ENCODE results near the gene CAPZA2.

Gene CAPZA2

DNA sequence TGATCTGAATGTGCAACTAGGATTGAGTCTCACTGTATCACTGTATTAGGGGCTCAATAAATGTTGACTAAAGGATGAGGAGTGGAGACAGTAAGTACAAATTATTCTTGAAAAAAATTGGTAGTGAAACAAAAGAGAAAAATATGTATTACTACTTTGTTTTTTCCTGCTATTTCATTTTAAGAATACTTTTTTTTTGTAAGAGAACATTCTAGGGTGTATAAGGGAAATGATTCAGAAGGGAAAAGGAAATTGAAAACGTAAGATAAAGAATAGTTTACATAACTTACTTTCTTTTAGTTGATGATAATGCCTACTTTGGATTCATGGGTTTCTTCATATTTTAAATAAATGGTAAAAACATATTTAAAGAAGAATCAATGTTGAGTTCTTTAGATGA lies 9.6 kb downstream of the CAPZA2 start:
- TF ChIP-seq, protein P1, sequence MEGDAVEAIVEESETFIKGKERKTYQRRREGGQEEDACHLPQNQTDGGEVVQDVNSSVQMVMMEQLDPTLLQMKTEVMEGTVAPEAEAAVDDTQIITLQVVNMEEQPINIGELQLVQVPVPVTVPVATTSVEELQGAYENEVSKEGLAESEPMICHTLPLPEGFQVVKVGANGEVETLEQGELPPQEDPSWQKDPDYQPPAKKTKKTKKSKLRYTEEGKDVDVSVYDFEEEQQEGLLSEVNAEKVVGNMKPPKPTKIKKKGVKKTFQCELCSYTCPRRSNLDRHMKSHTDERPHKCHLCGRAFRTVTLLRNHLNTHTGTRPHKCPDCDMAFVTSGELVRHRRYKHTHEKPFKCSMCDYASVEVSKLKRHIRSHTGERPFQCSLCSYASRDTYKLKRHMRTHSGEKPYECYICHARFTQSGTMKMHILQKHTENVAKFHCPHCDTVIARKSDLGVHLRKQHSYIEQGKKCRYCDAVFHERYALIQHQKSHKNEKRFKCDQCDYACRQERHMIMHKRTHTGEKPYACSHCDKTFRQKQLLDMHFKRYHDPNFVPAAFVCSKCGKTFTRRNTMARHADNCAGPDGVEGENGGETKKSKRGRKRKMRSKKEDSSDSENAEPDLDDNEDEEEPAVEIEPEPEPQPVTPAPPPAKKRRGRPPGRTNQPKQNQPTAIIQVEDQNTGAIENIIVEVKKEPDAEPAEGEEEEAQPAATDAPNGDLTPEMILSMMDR (IDR thresholded peaks at IDR 0.05; ENCODE audit: borderline replicate concordance, insufficient read depth, low read depth, low read length), result no peak
- no peak overlapping the region for H3K4me3 ChIP-seq (ENCODE audit: low read depth, low read length)

DNA sequence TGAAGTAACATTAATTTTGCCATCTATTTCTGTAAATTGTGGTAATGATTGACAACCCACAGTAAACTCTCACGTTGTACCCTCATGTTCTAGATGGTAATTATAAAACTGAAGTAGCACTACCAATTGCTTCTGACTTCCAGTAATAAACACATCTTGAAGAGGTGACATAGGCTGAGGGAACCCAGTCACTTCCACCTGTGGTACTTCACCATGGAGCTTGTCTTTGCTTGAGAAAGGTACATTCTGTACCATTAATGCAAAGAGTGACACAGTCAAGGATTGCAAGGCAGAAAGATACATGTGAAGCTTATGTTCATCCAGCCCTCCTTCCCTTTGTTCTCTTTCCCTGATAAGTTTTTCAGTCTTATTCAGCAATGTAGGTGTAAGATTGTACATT lies 11.2 kb downstream of the CAPZA2 start:
- H3K4me3 ChIP-seq (ENCODE audit: low read depth, low read length), result no peak overlapping the region
- TF ChIP-seq, protein P1 (IDR thresholded peaks at IDR 0.05; ENCODE audit: borderline replicate concordance, insufficient read depth, low read depth, low read length), result no peak

DNA sequence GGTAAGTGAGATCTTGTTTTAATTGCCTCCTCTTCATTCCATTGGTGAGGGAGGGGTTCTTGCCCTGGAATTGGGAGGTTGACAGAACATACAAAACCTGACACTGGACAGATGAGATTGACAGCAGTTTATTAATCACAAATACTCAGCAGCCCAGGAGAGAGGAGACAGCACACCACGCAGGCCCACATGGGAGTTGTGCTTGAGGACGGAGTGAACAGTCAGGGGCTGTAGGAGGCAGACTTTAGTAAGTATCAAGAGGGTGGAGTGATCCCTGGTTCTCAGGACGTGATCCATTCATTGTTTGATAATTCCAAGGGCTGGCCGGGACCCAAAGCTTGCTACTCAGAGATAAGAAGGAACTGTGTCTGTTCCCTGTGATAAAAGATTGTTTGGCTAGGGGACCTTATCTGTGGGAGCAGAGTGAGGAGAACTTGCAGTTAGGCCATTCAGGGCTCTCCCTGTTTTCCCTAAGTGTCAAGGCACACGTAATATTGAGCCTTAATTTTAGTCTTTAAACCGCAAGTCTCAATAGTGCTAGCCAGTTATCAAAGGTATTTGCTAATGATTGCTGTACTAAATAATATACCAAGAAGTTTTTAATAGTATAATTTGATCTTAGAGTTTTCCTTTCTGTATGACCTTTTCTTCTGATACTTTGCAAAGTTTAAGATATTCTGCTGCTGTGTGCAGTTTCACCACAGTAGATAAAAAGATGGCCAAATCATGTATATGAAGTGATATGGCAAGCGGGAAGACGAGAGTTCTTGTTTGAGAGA lies 14.5 kb downstream of the CAPZA2 start:
- no peak overlapping the region for H3K4me3 ChIP-seq (ENCODE audit: low read depth, low read length)
- TF ChIP-seq, protein P1 (IDR thresholded peaks at IDR 0.05; ENCODE audit: borderline replicate concordance, insufficient read depth, low read depth, low read length), result no peak

DNA sequence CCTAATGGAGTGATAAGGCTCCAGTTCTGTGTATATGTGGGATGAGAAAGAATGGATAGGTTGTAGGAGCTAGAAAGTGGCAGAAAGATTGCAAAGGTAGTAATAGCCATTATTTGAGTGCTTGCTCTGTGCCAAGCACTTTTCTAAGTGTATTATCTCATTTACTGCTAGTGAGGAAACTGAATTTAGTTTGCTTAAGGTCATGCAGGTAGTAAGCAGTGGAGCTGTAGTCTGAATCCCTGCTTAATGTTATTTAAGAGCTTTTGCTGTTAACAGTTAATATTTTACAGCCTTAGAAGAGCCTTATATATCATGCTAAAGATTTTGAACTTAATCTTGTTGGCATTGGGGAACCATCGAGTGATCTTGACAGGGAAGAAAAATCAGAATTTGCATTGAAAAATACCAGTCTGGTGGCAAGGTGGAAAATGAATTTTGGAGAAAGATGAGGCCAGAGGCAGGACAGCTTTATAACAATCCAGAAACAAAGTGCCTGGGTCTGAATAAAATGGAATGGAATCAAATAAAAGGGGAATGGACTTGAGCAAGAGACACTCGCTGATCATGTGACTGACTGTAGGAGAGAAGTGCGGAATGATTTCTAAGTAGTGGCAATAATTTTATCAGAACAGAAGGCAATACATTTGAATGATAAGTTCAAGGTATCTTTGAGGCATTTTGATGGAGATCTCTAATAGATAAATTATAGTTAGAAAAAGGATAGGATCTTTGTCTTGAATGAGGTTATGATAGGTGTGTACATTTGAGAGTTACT lies 15.2 kb downstream of the CAPZA2 start:
- H3K4me3 ChIP-seq (ENCODE audit: low read depth, low read length), result no peak overlapping the region
- TF ChIP-seq, protein P1 (IDR thresholded peaks at IDR 0.05; ENCODE audit: borderline replicate concordance, insufficient read depth, low read depth, low read length), result no peak

DNA sequence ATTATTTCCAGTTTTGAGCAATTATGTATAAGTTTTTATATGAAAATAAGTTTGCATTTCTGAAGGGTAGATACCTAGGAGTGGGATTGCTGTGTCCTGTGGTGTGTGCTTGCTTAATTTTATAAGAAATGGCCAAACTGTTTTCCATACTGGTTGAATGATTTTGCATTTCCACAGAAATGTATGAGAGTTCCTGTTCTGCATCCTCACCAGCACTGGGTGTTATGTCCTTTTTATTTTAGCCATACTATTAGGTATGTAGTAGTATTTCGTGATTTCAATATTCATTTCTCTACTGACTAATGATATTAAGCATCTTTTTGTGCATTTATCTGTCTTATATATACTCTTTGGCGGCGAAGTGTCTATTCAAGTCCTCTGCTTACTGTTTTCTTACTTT lies 22.3 kb downstream of the CAPZA2 start:
- TF ChIP-seq, protein P1 (IDR thresholded peaks at IDR 0.05; ENCODE audit: borderline replicate concordance, insufficient read depth, low read depth, low read length), result no peak
- no peak overlapping the region for H3K4me3 ChIP-seq (ENCODE audit: low read depth, low read length)

DNA sequence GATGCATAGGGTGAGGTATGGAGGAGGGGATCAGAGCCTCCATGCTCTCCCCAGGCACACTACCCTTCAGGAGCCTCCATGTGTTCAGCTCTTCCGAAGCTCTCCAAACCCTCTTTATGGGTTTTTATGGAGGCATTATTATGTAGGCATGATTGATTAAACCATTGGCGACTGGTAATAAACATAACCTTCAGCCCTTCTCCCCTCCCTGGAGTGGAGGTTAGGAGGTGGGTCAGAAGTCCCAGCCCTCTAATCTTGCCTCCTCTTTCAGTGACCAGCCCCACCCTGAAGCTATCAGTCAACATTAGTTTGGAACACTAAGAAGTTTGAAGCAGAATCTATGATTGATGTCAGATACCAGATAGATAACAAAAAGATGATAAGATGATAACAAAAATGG lies 23.3 kb downstream of the CAPZA2 start:
- TF ChIP-seq, protein P1 (IDR thresholded peaks at IDR 0.05; ENCODE audit: borderline replicate concordance, insufficient read depth, low read depth, low read length), result no peak
- no peak overlapping the region for H3K4me3 ChIP-seq (ENCODE audit: low read depth, low read length)

Data from GM12875 (cell line).